Brain microvascular endothelial cell (primary cell): ENCODE data around the gene RASAL2.

Experiments used
- DNase-seq: peaks from one replicate; pipeline ENCODE4 v3.0.0-alpha.2; 2020
- H3K27ac ChIP-seq: fragments of 250-450 bp; sonication (Bioruptor Pico); 2 replicates; pipeline ENCODE4 v1.5.1; 2020; ENCODE audit warnings: mild to moderate bottlenecking, moderate library complexity
- H3K27me3 ChIP-seq: fragments of 250-450 bp; sonication (Bioruptor Pico); replicated peaks from 2 replicates; pipeline ENCODE4 v1.5.1; 2020; ENCODE audit warnings: mild to moderate bottlenecking
- H3K36me3 ChIP-seq: fragments of 250-450 bp; sonication (Bioruptor Pico); replicated peaks from 2 replicates; pipeline ENCODE4 v1.5.1; 2020; ENCODE audit warnings: mild to moderate bottlenecking
- H3K4me3 ChIP-seq: 2 replicates; pipeline ENCODE4 v1.5.1; 2011; ENCODE audit warnings: low read depth, mild to moderate bottlenecking, control low read depth, low read length, moderate library complexity
- in situ Hi-C: cut with HindIII; loops from 2 replicates; pipeline ENCODE4 v1.10.0; 2017; ENCODE audit warnings: low sequenced_read_pairs, low pct_ligation_motif_present
- TF ChIP-seq, protein P1 (sequence below): IDR thresholded peaks from 2 replicates; pipeline ENCODE4 v1.5.1; 2011; ENCODE audit warnings: low read depth, mild to moderate bottlenecking, moderate library complexity, low read length, control low read depth, inconsistent platforms; ENCODE audit errors: missing control alignments

RASAL2 gene

DNA sequence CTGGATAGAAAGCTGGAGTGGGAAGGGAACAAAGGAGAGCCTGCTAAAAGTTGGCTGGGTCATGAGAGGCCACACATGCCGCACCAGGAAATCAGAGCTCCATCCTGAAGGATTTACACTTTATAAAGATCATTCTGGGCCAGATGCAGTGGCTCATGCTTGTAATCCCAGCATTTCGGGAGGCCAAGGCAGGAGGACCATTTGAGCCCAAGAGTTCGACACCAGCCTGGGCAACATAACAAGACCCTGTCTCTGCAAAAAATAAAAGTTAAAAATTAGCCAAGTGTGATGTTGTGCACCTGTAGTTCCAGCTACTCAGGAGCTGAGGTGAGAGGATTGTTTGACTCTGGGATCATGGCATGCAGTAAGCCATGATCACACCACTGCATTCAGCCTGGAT is 28.7 kb upstream of the RASAL2 start:
- Histone ChIP-seq H3K27me3 (no peaks in the 10 kb centered on the region), H3K4me3 (no peak overlapping the region)
- in situ Hi-C loops = no loop called here

DNA sequence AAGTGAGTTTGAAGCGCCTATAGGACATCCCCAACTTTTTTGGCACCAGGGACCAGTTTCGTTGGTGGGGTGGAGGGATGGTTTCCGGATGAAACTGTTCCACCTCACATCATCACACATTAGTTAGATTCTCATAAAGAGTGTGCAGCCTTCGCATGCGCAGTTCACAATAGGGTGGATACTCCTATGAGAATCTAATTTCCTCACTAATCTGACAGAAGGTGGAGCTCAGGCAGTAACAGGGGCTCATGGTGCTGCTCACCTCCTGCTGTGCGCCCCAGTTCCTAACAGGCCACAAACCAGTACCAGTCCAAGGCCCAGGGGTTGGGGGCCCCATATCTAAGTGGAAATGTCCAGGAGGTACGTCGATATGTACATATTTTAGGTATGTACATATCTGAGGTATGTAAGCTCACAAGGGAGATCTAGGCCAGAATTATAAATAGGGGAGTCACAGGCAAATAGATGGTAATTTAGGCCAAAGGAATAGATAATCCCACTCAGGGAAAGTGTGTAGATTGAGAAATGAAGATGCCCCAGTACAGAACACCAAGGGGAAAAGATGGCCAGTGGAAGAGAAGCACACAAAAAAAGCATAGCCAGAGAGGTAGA is 27.5 kb upstream of the RASAL2 start:
- in situ Hi-C loops = no loop called here
- DNase-seq = no peak

More for the DNA sequence above, 28.7 kb upstream of the RASAL2 start:
- TF ChIP-seq, protein P1, sequence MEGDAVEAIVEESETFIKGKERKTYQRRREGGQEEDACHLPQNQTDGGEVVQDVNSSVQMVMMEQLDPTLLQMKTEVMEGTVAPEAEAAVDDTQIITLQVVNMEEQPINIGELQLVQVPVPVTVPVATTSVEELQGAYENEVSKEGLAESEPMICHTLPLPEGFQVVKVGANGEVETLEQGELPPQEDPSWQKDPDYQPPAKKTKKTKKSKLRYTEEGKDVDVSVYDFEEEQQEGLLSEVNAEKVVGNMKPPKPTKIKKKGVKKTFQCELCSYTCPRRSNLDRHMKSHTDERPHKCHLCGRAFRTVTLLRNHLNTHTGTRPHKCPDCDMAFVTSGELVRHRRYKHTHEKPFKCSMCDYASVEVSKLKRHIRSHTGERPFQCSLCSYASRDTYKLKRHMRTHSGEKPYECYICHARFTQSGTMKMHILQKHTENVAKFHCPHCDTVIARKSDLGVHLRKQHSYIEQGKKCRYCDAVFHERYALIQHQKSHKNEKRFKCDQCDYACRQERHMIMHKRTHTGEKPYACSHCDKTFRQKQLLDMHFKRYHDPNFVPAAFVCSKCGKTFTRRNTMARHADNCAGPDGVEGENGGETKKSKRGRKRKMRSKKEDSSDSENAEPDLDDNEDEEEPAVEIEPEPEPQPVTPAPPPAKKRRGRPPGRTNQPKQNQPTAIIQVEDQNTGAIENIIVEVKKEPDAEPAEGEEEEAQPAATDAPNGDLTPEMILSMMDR = no peak
- no peaks in the 10 kb centered on the region for H3K36me3 ChIP-seq
- no peak overlapping the region for H3K27ac ChIP-seq
- DNase-seq = no peak

DNA sequence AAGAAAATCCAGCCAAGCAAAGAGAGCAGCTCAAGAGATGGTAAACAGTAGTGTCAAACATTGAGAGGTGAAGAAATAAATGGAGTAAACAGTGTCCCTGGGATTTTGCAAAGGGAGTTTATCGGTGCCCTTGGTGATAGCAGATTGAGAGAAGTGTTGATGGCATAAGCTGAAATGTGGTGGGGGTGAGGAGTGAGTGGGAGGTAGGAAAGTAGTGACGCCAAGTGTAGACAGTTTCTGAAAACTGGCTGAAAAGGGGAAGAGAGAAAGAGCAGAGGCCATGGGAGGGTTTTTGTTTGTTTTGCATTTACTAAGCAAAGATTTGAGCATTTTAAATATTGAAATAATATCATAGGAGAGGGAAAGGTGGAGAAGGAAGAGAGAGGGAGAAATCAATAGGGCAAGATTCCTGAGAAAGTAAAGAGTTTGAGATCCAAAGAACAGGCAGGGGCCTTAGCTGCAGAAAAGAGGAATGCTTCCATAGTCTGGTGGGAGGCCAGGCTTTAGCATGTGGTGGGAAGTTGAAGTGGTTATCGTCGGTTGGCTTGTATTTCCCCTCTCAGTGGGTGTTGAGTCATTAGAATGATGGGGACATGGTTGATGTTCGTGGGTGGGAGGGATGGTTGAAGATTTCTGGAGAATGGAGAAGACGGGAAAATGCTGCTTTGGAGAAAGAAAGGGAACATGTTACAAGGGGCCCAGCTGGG is 26.8 kb upstream of the RASAL2 start:
- no peak overlapping the region for H3K4me3 ChIP-seq
- TF ChIP-seq, protein P1 = no peak
- H3K36me3 ChIP-seq = no peaks in the 10 kb centered on the region
- in situ Hi-C loops = no loop called here
- H3K27ac ChIP-seq = no peak overlapping the region
- DNase-seq = no peak
- H3K27me3 ChIP-seq = no peaks in the 10 kb centered on the region

More for the DNA sequence above, 27.5 kb upstream of the RASAL2 start:
- Histone ChIP-seq H3K27ac (no peak overlapping the region), H3K27me3 (no peaks in the 10 kb centered on the region), H3K4me3 (no peak overlapping the region), H3K36me3 (no peaks in the 10 kb centered on the region)
- TF ChIP-seq, protein P1 = no peak

GRCh38 chr1:178071811-178072210 is 22.1 kb upstream of the RASAL2 start:
- in situ Hi-C loops = no loop called here
- Histone ChIP-seq H3K4me3 (no peak overlapping the region), H3K27me3 (no peaks in the 10 kb centered on the region), H3K36me3 (no peaks in the 10 kb centered on the region), H3K27ac (no peak overlapping the region)
- no peak for DNase-seq
- TF ChIP-seq, protein P1 = no peak

GRCh38 chr1:178072326-178072725 is 21.6 kb upstream of the RASAL2 start:
- Histone ChIP-seq H3K4me3 (no peak overlapping the region), H3K27ac (no peak overlapping the region), H3K27me3 (no peaks in the 10 kb centered on the region), H3K36me3 (no peaks in the 10 kb centered on the region)
- TF ChIP-seq, protein P1 = no peak
- in situ Hi-C loops = no loop called here
- DNase-seq = no peak

GRCh38 chr1:178075333-178075732 is 18.6 kb upstream of the RASAL2 start:
- Histone ChIP-seq H3K27me3 (no peaks in the 10 kb centered on the region), H3K4me3 (no peak overlapping the region), H3K36me3 (no peaks in the 10 kb centered on the region), H3K27ac (no peak overlapping the region)
- in situ Hi-C loops = no loop called here
- TF ChIP-seq, protein P1 = no peak
- no peak for DNase-seq
